Activated CD4-positive, alpha-beta memory T cell treated with anti-CD3 and anti-CD28 coated beads for 36 hours (primary cell): ENCODE measurements around the gene RPS8. TPM values are rescaled to one million over a fixed set of nuclear protein-coding genes. Genes with fewer than 3 reads are reported as not detected.
"Not testable (repeated sequence)": the region's sequence is repeated elsewhere in the genome, so short reads cannot be mapped to it uniquely, and the experiment has no call there.

ENCODE experiments used
- CTCF ChIA-PET: fragments of 350-600 bp; sonication (Branson Sonifier 250); formaldehyde crosslinking; loops from one replicate; lab custom pipeline; 2021; ENCODE audit warnings: antibody characterized with exemption, inconsistent platforms; lab: Charles Lee
- POLR2A ChIA-PET: fragments of 350-600 bp; sonication (Branson Sonifier 250); formaldehyde crosslinking; loops from one replicate; lab custom pipeline; 2021; ENCODE audit warnings: antibody characterized with exemption; lab: Charles Lee
- DNase-seq: peaks from one replicate; pipeline ENCODE4 v3.0.0-alpha.2; 2020
- H3K27ac Mint-ChIP-seq: one replicate; pipeline ENCODE4 v1.8.0; 2021; ENCODE audit warnings: mixed read lengths
- H3K27me3 Mint-ChIP-seq: one replicate; pipeline ENCODE4 v1.8.0; 2021; ENCODE audit warnings: mixed read lengths
- H3K36me3 Mint-ChIP-seq: one replicate; pipeline ENCODE4 v1.8.0; 2021; ENCODE audit warnings: mixed read lengths
- H3K4me1 Mint-ChIP-seq: one replicate; pipeline ENCODE4 v1.8.0; 2021; ENCODE audit warnings: low read depth, mixed read lengths
- H3K4me3 Mint-ChIP-seq: one replicate; pipeline ENCODE4 v1.8.0; 2021; ENCODE audit warnings: mild to moderate bottlenecking, mixed read lengths
- H3K9me3 Mint-ChIP-seq: one replicate; pipeline ENCODE4 v1.8.0; 2021; ENCODE audit warnings: mixed read lengths
- intact Hi-C: fragments of 100-400 bp; cut with micrococcal nuclease; formaldehyde crosslinking; loops from one replicate; pipeline ENCODE4 v1.15.1; 2023
- total RNA-seq, 2 experiments: library from RNA; stranded (reverse); gene quantifications; one replicate each; pipeline ENCODE4 v1.2.3, GENCODE V29; 2021

Gene RPS8
- 1,000 to 10,000 TPM; 2,983 to 3,047 TPM for total RNA-seq

DNA sequence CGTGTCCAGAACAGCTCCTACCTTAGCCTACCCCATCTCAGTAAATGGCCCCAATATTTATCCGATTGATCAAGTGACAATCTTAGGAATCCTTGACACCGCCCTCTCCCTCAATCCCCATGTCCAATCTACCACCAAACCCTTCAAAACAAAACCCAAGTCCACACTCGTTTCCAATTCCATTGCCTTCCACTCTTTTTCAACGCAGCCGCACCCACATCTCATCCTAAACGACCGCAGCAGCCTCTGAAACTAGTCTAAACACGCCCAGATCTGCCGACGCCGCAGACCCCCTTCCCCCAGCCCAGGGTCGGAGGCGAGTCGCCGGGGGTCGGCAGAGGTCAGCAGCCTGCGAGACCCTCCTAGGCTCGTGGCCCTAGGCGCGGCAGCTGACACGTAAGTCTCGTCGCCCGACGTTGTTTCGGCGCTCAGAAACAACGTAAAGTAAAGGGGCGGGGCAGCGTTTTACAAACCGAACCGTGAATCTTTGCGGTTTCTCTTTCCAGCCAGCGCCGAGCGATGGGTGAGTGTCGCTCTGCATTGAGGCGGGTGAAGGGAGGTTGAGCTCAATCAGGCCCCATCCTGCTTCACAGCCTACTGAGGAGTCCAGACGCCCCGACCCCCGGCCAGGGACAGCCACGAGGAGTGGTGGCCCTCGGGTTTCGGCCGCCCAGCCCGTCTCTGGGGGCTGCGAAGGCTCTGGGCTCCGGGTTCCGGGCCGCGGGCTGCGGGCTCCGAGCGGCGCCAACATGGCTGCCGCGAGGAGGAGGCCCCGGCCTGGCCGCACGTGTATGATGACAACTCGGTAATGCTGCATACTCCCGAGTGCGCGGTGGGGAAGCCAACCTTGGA is at the start of gene RPS8:
Gene RPS8 (plus strand): TSS at position 463 of the 852 bp plus-strand sequence. CDS start 57 bp downstream, at position 520.
- ChIA-PET POLR2A (interaction anchor here (0.8 to 5.4 kb wide), 24 partner anchors 9 to 1125 kb away, joined by 3 to 70 read pairs (median 10); partner anchors contain the start of genes BEST4, BTBD19, DYNLT4 and EIF2B3), CTCF (interaction anchor here (0.9 to 2.5 kb wide), 7 partner anchors 11 to 48 kb away, joined by 3 to 32 read pairs (median 4); partner anchors contain the start of genes BEST4, PLK3 and RNU5D-1)
- Mint-ChIP-seq H3K27me3 (no peaks in the 10 kb centered on the region), H3K4me3 (peak within 1 kb of the TSS; percentile 83), H3K9me3 (no peaks in the 10 kb centered on the region), H3K4me1 (peaks cover 38% of the 10 kb centered on the region), H3K36me3 (peaks cover 45% of the 10 kb centered on the region), H3K27ac (peak within 1 kb of the TSS; percentile 81)
- intact Hi-C loops = loop anchor here (1.0 to 2.0 kb wide), 4 partner anchors 9 to 45 kb away; partner anchors contain the start of genes DYNLT4, KIF2C and RNU5D-1
- DNase-seq = peak; percentile 94

DNA sequence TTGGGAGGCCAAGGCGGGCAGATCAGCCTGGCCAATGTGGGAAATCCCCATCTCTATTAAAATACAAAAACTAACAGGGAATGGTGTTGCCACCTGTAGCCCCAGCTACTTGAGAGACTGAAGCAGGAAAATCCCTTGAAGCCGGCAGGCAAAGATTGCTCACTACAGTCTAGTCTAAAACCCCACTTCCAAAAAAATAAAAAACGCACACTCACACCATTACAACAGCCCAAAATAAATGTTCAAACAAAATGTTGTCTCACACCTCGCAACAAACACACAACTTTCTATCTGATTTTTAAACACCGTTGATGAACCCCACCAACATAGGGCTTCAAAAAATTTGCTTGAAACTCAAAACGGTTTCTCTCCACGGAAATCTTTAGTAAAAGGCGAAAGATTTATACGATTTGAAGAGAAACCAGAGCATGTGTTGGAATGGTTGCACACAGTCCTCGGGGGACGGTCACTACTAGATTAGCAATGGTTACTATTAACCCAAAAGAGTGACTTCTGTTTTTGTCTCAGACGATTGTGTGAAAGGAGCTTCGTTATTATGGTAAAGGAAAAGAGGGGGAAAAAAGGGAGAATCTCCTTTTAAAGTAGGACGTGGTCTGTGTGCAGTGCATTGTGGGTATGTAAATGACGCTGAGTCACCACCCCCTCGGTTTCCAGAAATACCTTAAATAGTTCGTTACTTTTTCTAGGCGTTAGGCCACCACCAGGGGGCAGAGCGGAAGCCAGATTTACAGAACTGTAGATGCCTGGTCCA is 44.4 kb upstream of the RPS8 start, which contains the start of gene RNU5D-1:
Gene RNU5D-1 (minus strand): TSS at position 430 of the 772 bp plus-strand sequence.
- intact Hi-C loops = loop anchor here (1.0 to 10.0 kb wide), 13 partner anchors 8 to 761 kb away; partner anchors contain the start of genes ARMH1, EIF2B3, KIF2C and RPS8
- ChIA-PET CTCF (interaction anchor here (0.7 to 4.4 kb wide), 23 partner anchors 8 to 609 kb away, joined by 3 to 65 read pairs (median 5); partner anchors contain the start of genes BTBD19, HECTD3, PLK3 and RPS8), POLR2A (interaction anchor here (0.6 to 6.2 kb wide), 32 partner anchors 9 to 956 kb away, joined by 3 to 461 read pairs (median 6); partner anchors contain the start of genes ARMH1, BTBD19, DYNLT4 and HECTD3)
- H3K9me3 Mint-ChIP-seq = peaks cover 2% of the 10 kb centered on the region
- peaks cover 37% of the 10 kb centered on the region for H3K4me1 Mint-ChIP-seq
- peaks cover 3% of the 10 kb centered on the region for H3K27me3 Mint-ChIP-seq
- DNase-seq = peak; percentile 96
- H3K4me3 Mint-ChIP-seq = peak within 1 kb of the TSS; percentile 69
- H3K36me3 Mint-ChIP-seq = peaks cover 4% of the 10 kb centered on the region
- H3K27ac Mint-ChIP-seq = peak within 1 kb of the TSS; percentile 100

DNA sequence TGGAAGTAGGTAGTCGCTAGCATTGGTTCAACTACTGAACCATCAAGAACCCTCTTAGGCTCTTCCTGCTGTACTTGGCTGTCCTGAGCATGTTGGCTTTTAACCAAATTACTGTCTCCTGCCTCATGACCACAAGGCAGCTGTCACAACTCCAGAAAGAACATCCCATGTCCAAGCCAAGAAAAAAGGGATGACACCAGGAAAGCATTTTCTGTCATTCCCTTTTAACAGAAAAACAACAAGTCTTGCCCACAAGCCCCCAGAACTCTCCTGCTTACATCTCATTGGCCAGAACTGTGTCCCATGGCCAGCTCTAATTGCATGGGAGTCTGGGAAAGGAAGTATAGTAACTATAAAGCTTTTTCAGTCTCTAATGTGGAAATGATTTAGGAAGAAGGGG is 42.0 kb upstream of the RPS8 start:
- ChIA-PET POLR2A (interaction anchor here (1.0 to 5.6 kb wide), 3 partner anchors 13 to 84 kb away, joined by 4 to 461 read pairs (median 51); partner anchors contain the start of gene RPS8), CTCF (interaction anchor here (0.6 to 3.6 kb wide), 4 partner anchors 12 to 42 kb away, joined by 3 to 20 read pairs (median 3); partner anchors contain the start of gene RPS8)
- no peak overlapping the region for H3K4me3 Mint-ChIP-seq
- peaks cover 2% of the 10 kb centered on the region for H3K9me3 Mint-ChIP-seq
- peaks cover 23% of the 10 kb centered on the region for H3K4me1 Mint-ChIP-seq
- peaks cover 3% of the 10 kb centered on the region for H3K27me3 Mint-ChIP-seq
- intact Hi-C loops = loop anchor here (5.0 to 10.0 kb wide), 3 partner anchors 251 to 759 kb away; partner anchors contain the start of genes EIF2B3, TESK2 and ZSWIM5
- H3K36me3 Mint-ChIP-seq = peaks cover 4% of the 10 kb centered on the region
- no peak for DNase-seq
- no peak overlapping the region for H3K27ac Mint-ChIP-seq

DNA sequence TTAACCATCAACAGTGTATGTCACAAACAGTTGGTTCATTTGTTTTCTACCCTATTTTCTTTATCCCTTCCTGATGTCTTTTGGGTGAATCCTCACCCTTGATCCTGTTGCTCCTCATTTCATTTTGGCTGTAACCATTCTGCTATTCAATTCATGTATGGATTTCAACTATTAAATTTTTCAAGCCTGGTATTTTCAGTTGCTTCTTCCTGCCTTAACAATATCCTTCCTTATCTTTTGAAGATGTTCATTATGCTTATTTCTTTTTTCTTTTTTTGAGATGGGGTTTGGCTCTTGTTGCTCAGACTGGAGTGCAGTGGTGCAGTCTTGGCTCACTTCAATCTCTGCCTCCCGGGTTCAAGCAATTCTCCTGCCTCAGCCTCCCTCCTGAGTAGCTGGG is 41.6 kb upstream of the RPS8 start:
- peaks cover 3% of the 10 kb centered on the region for H3K27me3 Mint-ChIP-seq
- intact Hi-C loops = loop anchor here (5.0 to 10.0 kb wide), 3 partner anchors 251 to 759 kb away; partner anchors contain the start of genes EIF2B3, TESK2 and ZSWIM5
- H3K9me3 Mint-ChIP-seq = peaks cover 2% of the 10 kb centered on the region
- CTCF ChIA-PET = interaction anchor here (0.6 to 0.7 kb wide), 2 partner anchors 15 to 18 kb away, joined by 3 read pairs; no protein-coding TSS in a partner anchor
- no peak overlapping the region for H3K4me3 Mint-ChIP-seq
- H3K36me3 Mint-ChIP-seq = peaks cover 4% of the 10 kb centered on the region
- no peak for DNase-seq
- POLR2A ChIA-PET = interaction anchor here (1.0 to 5.6 kb wide), 2 partner anchors 14 to 83 kb away, joined by 4 to 461 read pairs; no protein-coding TSS in a partner anchor
- no peak overlapping the region for H3K27ac Mint-ChIP-seq
- H3K4me1 Mint-ChIP-seq = peaks cover 23% of the 10 kb centered on the region

DNA sequence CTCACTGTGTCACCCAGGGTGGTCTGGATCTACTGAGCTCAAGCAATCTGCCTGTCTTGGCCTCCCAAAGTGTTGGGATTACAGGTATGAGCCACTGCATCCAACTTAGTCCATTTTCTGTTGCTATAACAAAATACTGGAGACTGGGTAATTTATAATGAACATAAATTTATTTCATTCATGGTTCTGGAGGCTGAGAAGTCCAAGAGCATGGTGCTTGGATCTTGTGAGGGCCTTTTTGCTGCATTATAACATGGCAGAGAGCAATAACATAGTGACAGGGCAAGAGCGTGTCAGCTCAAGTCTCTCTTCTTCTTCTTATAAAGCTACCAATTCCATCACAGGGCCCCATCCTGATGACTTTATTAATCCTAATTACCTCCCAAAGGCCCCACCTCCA is 39.3 kb upstream of the RPS8 start:
- POLR2A ChIA-PET = interaction anchor here (2.3 kb wide), 1 partner anchor 14 kb away, joined by 11 read pairs; no protein-coding TSS in a partner anchor
- CTCF ChIA-PET = no interaction called here
- Mint-ChIP-seq H3K4me3 (no peak overlapping the region), H3K27me3 (no peaks in the 10 kb centered on the region), H3K9me3 (no peaks in the 10 kb centered on the region), H3K27ac (no peak overlapping the region), H3K36me3 (peaks cover 9% of the 10 kb centered on the region), H3K4me1 (peaks cover 25% of the 10 kb centered on the region)
- DNase-seq = no peak
- intact Hi-C loops = loop anchor here (10.0 kb wide), 2 partner anchors 249 to 469 kb away; partner anchors contain the start of genes EIF2B3 and ZSWIM5

DNA sequence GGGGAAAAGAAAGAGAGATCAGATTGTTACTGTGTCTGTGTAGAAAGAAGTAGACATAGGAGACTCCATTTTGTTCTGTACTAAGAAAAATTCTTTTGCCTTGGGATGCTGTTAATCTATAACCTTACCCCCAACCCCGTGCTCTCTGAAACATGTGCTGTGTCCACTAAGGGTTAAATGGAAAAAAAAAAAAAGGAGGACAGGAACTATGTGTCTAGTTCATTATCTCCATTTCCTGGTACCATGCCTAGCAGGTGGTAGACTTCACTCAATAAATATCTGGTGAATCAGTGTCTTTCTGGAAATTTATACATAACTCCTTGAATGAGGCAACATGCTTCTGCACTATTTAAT is 36.4 kb upstream of the RPS8 start:
- Mint-ChIP-seq H3K27ac (peak overlapping the region; percentile 93), H3K4me3 (peak overlapping the region; percentile 93), H3K4me1 (peaks cover 24% of the 10 kb centered on the region), H3K36me3 (peaks cover 25% of the 10 kb centered on the region)
- CTCF ChIA-PET = interaction anchor here (0.7 to 1.9 kb wide), 2 partner anchors 8 to 65 kb away, joined by 3 to 4 read pairs; partner anchors contain the start of genes ARMH1, RNU5D-1 and TMEM53
- H3K9me3 Mint-ChIP-seq, H3K27me3 Mint-ChIP-seq, DNase-seq: not testable (repeated sequence)
- intact Hi-C loops = loop anchor here (1.0 to 10.0 kb wide), 5 partner anchors 8 to 466 kb away; partner anchors contain the start of genes EIF2B3, RNU5D-1, RPS8 and ZSWIM5
- POLR2A ChIA-PET = interaction anchor here (2.2 to 2.6 kb wide), 3 partner anchors 8 to 37 kb away, joined by 12 to 21 read pairs (median 14); partner anchors contain the start of genes RNU5D-1 and RPS8

DNA sequence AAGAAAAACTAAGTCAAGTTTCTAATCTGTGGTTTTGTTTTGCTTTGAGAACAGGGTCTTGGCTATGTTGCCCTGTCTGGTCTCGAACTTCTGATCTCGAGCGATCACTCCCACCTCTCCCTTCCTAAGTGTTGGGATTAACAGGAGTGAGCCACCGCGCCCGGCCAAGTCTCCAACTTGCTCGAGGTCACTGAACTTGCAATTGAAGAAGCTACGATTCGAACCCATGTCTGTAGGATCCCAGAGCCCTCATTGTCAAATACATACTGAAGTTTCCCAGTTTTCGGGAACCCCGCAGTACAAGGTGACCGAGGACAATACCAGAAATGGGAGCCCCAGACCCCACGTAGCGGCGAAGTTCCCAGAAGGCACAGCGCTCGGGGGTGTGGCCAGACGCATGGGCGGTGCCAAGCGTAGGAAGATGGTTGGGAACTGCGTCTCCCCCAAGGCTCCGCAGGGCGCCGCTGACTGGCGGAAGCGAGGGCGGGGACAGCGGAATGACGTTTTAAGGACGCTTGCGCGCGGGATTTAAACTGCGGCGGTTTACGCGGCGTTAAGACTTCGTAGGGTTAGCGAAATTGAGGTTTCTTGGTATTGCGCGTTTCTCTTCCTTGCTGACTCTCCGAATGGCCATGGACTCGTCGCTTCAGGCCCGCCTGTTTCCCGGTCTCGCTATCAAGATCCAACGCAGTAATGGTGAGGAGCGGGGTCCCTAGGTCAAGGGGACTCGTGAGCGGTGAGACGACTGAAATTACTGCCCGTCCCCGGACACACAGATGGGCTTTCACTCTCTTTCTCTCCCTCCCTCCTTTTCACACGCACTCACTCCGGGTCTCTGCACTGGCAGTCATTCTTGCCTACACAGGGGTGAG is 35.8 kb upstream of the RPS8 start, which contains the start of gene KIF2C:
Gene KIF2C (plus strand): TSS at position 531 of the 872 bp plus-strand sequence. CDS start 96 bp downstream, at position 627.
- Mint-ChIP-seq H3K27me3 (no peaks in the 10 kb centered on the region), H3K4me3 (peak within 1 kb of the TSS; percentile 93), H3K4me1 (peaks cover 24% of the 10 kb centered on the region), H3K9me3 (no peaks in the 10 kb centered on the region), H3K27ac (peak within 1 kb of the TSS; percentile 93), H3K36me3 (peaks cover 28% of the 10 kb centered on the region)
- POLR2A ChIA-PET = interaction anchor here (1.0 to 2.6 kb wide), 4 partner anchors 9 to 36 kb away, joined by 4 to 21 read pairs (median 13); partner anchors contain the start of genes RNU5D-1 and RPS8
- CTCF ChIA-PET = interaction anchor here (0.7 to 1.9 kb wide), 3 partner anchors 8 to 65 kb away, joined by 3 to 4 read pairs (median 3); partner anchors contain the start of genes ARMH1, RNU5D-1 and TMEM53
- DNase-seq = peak; percentile 99
- intact Hi-C loops = loop anchor here (1.0 to 10.0 kb wide), 5 partner anchors 8 to 465 kb away; partner anchors contain the start of genes EIF2B3, RNU5D-1, RPS8 and ZSWIM5

DNA sequence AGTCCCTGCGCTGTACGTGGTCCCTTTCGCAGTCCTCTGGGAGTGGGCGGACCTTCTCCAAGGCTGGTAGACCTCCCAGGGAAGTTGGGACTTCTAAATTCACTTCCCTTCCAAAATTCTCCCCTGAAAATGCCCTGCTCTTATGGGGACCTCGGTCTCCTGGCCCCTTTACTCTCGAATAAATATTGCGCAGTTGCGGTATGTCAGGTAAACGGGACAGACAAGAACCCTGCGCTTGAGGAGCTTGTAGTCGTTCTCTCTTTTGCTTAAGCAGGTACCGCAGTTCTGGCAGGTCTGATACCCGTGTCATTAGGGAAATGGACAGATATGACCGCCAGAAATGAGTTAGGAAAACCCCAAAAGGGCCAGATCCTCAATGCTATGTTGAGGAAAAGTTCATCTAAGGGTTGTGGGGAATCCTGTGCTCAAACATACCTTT is 35.1 kb upstream of the RPS8 start:
- Mint-ChIP-seq H3K36me3 (peaks cover 31% of the 10 kb centered on the region), H3K4me1 (peaks cover 24% of the 10 kb centered on the region), H3K27ac (peak overlapping the region; percentile 93), H3K27me3 (no peaks in the 10 kb centered on the region), H3K9me3 (no peaks in the 10 kb centered on the region), H3K4me3 (peak overlapping the region; percentile 93)
- intact Hi-C loops = no loop called here
- ChIA-PET POLR2A (interaction anchor here (0.6 to 2.6 kb wide), 5 partner anchors 9 to 57 kb away, joined by 3 to 21 read pairs (median 12); partner anchors contain the start of genes RNU5D-1 and RPS8), CTCF (interaction anchor here (1.0 to 1.9 kb wide), 3 partner anchors 9 to 66 kb away, joined by 3 to 7 read pairs (median 4); partner anchors contain the start of genes ARMH1, RNU5D-1 and TMEM53)
- DNase-seq = no peak

DNA sequence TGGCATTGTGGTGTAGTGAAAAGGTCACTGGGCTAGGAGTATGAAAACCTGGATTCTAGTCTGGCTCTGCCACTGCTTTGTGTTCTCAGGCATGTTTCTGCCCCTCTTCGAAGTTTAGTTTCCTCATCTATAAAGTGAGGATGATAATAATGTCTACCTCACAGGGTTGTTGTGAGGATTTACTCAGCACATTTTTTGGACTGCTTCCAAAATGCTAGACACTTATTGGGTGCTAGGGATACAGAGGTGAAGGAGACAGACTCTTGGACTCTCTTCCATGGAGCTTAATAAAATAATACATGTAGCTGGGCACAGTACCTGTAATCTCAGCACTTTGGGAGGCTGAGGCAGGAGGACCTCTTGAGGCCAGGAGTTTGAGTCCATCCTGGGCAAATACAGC is 32.1 kb upstream of the RPS8 start:
- H3K4me3 Mint-ChIP-seq = no peak overlapping the region
- ChIA-PET CTCF (interaction anchor here (0.9 to 1.1 kb wide), 2 partner anchors 14 kb away, joined by 3 to 4 read pairs; no protein-coding TSS in a partner anchor), POLR2A (interaction anchor here (2.3 to 4.1 kb wide), 4 partner anchors 12 to 32 kb away, joined by 6 to 28 read pairs (median 12); partner anchors contain the start of genes RNU5D-1 and RPS8)
- DNase-seq = no peak
- no peak overlapping the region for H3K27ac Mint-ChIP-seq
- no peaks in the 10 kb centered on the region for H3K9me3 Mint-ChIP-seq
- peaks cover 26% of the 10 kb centered on the region for H3K4me1 Mint-ChIP-seq
- peaks cover 46% of the 10 kb centered on the region for H3K36me3 Mint-ChIP-seq
- intact Hi-C loops = no loop called here
- H3K27me3 Mint-ChIP-seq = no peaks in the 10 kb centered on the region
